GM18511 (cell line): Measurements from ENCODE around the gene COIL.

Source experiments
- ATAC-seq: cut with Tn5 transposase; IDR thresholded peaks from one replicate; pipeline ENCODE4 v1.9.1; 2021; ENCODE audit warnings: mild to moderate bottlenecking, moderate library complexity; ENCODE audit not compliant: unreplicated experiment

The COIL gene

DNA sequence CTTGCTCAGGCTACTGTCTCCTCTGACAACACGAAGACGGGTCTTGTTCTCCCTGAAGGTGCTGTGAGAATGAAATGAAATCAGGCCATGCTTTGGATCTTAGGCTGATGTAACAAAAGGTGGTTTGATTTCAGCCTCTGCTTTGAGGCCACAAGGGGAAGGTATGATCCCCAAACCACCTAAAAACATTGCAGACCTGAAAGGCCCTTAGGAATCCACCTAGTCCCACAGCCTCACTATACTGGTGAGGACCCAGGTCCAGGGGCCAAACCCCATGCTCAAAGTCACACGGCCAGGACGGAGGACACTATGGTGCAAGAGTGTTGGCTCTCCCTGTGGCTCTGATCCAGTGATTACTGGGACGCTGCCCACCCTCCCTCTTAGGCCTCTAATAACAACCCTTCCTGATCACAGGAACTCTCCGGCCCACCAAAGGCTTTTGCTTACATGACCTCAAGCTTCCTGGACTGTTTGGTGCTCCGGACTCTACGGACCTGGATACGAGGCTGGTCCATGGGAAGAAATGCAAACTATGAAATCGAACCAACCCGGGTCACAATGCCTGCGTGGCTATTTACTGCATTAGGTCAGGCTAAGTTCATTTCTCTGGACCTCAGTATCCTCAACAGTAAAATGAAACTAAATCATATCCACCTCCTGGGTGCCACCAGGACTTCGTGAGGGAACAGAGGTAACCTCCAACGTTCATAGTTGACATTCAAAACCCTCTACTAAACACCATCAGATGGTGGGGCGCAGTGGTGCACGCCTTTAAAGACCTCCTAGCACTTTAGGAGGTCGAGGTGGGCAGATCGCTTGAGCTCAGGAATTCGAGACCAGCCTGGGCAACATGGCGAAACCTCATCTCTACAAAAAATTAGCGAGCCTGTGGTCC is 48.5 kb downstream of the COIL start:
- ATAC-seq, result no peak

DNA sequence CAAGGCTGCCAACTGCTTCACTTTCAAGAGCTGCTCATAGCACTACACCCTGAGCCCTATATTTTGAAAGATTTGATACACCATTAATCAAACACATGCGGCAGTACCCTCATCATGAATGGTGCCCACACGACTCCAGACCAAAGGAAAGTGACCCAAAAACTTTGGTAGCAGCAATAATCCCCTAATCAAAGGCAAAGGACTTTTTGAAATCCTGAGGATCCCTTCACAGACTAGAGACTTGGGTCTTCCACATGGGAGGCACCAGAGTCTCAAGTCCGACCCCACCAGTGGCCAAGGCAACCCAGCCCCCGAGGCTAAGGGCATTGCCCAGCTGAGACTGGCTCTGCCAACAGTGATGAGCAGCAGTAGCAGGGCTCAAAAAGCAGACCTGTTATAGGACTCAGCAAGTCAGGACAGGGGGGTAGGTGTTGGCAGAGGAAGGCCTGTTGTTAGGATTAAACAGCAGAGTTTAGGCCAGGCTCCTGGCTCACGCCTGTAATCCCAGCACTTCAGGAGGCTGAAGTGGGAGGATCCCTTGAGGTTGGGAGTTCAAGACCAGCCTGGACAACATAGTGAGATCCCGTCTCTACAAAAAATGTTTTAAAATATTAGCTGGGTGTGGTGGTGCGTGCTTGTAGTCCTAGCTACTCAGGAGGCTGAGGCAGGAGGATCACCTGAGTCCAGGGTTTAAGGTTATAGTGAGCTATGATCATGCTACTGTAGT is 50.2 kb downstream of the COIL start:
- no peak for ATAC-seq

DNA sequence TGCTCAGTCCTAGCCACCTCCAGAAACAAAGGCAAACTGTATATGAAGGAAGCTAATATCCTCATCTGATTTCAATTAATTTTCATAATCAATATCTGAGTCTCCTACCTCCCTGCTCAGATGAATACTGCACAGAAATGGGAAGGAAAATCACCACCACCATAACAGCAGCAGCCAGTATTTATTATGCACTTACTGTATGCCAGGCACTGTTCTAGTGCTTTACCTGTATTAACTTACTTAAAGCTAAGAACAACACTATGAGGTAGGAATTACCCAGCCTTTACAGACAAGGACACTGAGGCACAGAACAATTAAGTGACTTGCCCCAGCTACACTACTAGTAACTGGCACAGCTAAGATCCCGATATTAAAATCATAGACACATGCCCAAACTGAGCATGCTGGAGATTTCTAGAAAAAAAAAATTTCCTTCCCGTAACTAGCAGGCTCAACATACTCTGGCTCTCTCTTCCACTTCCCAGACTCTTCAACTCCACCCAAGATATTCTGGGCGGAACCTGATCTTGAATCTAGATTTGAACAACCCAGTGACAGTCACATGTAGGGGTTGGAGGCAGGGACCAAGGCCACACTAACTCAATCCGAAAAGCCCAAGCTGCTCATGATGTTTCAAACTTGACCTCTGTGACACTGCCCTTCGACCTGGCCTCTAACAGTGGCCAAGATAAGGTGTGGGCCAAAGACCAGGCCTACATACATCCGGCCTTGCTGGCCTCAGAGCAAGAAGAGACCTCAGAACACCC is 50.9 kb downstream of the COIL start:
- ATAC-seq, result no peak

DNA sequence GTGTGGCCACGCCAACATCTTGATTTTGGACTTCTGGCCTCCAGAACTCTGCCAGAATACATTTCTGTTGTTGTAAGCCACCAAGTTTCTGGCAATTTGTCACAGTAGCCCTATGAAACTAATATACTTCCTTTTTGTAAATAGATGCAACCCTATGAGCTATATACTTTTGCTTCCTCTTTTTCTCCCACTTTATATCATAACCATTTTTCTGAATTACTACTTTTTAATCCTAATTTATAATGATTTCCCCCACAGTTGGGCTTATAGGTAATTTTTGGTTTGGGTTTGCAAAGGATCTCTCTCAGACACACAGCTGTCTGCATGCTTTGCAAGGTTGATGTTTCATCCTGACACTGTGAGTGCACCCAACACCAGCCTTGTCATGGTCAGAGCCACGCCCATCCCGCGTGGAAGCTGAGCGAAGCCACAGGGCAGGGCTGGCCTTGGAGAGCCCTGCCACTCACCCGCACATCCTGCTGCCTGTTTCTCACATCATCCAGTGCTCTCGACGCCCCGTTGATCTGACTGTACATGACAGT is 52.8 kb downstream of the COIL start:
- peak; percentile 90 for ATAC-seq

DNA sequence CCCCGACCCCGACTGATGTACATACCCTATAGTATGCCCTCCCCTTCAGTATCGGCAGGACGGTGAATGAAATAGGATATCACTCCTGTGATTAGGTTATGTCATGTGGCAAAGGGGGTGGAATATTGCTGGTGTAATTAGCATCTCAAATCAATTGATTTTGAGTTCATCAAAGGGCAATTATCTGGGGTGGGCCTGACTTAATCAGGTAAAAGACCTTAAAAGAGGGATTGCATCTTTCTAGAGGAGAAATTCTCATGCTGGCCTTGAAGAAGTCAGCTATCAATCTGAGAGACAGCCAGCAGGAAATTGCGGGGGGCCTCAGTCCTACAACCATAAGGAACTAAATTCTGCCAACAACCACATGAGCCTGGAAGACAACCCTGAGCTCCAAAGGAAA is 57.3 kb downstream of the COIL start:
- no peak for ATAC-seq

DNA sequence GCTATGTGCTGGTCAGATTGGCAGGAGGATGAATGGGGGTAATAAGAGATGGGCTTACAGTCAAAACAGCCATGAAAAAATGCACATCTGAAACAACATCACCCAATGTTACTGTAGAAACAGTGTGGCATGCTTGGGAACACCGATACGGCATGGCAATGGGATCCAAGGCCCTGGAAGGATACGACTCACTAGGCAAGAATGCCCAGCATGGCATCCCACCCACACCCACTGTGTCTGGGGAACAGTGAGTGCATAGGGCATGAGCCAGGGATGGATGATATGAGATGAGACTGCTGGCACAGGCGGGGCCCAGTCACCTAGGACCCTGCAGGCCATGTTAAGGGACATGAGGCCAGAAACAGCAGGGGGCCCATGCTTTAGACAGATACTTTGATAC is 58.5 kb downstream of the COIL start:
- no peak for ATAC-seq

DNA sequence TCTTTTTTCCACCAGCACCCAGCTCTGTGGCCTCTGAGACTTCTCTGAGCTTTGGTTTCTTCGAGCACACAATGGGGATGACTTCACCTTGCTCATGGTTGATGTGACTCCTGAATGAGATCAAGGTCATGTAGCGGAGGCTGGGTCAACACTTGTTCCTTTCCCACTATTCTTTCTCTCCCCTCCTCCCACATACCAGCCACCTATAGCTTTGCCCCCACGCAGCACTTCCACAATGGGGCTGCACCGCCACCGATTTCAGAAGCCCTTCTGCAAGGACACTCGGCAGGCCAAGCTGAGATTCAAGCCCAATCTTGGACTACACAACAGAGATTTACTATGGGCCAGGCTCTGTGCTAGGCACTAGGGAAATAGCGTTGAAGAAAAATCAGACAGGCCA is 61.4 kb downstream of the COIL start:
- ATAC-seq, result no peak

DNA sequence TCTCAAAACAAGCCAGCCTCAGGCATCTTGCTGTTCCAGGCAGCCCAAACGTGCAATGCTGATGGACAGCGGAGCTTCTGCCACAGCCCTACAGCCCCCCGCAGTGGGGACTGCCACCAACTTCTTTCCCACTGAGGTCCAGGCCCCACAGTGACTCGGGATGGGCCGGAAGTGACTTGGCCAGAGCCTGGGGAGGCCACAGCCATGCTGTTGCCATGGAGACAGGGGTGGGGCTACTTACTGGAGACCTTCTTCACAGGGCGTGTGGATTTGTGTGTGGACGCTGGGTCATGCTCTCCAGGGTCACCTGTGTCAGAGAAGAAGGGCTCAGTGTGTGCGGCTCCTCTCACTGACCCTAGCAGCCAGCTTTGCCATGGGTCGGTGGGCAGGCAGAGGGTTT is 62.0 kb downstream of the COIL start:
- ATAC-seq, result no peak

DNA sequence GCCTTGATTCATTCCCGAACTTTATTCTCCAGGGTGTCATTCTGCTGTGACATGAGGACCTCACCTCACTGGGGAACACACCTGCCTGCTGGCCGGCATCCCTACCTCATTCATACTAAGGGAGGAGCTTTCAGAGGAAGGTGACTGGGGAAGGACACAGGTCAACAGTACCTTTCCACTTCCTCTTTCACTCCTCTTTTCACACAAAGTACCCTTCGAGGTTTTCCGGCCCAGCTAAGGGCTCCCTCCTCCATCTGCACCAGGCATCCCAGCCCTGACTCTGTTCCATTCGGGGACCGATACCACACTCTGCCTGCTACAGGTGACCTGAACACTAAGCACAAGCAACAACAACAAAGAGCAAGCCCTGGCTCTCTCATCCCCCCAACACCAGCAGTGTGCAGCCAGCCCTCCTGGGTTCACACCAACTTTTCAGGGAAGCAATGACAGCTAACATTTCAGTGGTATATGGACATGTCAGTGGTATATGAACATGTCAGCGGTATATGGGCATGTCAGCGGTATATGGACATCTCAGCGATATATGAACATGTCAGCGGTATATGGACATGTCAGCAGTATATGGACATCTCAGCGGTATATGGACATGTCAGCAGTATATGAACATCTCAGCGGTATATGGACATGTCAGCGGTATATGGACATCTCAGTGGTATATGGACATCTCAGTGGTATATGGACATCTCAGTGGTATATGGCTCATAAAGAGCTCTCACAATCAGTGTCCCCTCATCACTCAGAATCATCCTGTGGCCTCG is 63.0 kb downstream of the COIL start:
- ATAC-seq, result peak; percentile 69

DNA sequence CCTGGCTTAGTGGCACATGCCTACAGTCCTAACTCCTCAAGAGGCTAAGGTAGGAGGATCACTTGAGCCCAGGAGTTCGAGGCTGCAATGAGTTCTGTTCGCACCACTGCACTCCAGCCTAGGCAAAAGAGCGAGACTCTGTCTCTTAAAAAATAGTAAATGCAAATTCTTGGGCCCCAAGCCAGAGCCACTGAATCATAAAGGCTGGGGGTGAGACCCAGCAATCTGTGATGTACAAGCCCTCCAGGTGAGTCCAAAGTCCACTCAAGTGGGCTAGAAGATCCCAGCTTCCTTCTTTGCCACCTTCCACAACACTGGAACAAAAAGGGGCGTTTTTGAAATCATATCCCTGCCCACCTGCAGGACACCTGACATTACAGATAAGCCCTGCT is 63.9 kb downstream of the COIL start:
- peak; percentile 56 for ATAC-seq

DNA sequence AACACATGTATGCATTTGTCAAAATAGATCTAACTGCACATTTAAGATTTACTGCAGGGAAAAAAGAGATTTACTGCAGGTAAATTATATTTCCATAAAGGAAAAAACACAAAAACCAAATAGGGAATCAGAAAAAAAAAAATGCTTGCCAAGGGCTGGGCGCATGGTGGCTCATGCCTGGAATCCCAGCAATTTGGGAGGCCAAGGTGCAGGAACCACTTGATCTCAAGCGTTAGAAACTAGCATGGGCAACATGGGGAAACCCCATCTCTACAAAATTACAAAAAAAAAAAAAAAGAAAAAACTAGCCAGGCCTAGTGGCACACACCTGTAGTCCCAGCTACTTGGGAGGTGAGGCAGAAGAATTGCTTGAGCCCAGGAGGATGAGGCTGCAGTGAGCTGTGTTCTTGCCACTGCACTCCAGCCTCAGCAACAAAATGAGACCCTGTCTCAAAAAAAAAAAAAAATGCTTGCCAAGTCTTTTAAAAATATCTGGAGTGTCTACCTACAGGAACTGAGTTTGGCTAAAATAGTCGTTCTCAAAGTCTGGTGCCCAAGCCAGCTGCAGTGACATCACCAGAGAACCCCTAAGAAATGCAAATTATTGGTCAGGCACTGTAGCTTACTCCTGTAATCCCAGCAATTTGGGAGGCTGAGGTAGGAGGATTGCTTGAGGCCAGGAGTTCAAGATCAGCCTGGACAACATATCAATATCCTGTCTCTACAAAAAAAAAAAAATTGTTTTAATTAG is 64.5 kb downstream of the COIL start:
- ATAC-seq, result no peak

DNA sequence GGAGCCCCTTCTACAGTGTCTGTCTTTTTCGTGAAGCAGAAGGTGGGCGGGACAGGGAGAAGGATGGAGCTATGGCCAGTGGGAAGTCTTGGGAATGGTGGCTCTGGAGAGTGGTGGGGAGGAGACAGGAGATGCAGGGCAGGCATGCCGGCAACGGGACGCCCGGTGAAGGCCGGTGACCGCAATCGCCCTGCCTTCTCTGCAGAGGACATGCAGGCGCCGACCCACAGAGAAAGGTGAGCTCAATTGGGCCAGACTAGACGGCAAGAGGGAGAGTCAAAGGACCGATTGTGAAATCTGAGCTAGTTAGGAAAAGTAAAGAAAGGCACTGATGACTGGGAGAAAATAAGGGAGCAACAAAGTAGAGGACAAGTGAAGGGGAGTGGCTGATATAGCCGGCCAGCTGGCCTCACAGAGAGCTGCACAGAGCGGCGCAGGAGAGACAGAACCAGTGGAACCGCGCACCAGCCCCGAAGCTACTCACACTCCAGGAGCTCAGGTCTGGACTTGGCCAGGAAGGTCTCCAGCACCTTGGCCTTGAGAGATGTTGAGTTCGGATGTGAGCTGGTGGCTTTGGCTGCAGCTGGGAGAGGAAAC is 65.9 kb downstream of the COIL start:
- ATAC-seq, result no peak

DNA sequence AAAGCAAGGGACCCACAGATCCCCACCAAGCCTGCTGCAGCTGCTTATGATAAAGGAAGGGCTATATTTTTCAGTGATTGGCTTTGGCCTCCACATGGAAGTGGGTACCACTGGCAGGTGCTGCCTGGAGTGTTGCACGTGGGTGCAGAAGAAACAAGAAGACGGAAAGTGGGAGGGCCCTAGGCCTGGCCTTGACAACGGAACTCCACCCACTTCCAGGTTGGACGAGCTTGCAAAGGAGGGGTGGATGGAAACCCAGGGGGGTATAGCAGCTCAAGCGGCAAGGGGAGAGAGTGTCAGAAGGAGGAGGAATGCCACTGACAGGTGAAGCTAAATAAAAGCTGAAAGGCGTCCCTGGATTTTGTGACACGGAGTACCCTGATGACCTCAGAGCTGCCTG is 67.3 kb downstream of the COIL start:
- ATAC-seq, result no peak

DNA sequence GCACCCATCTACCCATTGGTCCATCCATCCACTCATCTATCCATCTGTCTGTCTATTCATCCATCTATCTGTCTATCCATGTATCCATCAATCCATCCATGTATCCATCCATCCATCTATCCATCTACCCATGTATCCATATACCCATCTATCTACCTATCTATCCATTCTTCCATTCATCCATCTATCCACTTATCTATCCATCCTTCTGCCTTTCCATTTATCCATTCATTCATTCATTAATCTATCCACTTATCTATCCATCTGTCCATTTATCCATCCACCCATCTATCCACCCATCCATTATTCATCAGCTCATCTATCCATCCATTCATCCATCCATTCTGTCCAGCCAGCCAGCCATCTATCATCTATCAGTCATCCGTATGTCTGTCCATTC is 68.5 kb downstream of the COIL start:
- no peak for ATAC-seq

DNA sequence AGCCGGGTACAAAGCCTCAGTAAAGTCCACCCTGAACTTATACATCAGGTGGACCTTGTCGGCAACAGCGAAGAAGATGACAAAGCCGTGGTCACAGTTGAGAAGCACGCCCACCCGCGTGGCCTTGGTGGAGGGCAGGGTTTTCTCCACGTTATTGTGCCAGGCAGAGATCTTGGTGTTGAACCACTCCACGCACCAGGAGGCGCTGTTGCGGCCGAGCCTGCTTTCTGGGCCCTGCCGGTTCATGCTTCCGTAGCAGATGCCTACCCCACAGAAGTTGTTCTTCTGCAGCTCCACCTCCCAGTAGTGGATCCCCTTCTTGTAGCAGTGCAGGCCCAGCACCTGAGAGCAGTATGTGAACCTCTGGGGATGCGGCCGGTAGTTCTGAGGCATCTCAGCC is 69.1 kb downstream of the COIL start:
- no peak for ATAC-seq

DNA sequence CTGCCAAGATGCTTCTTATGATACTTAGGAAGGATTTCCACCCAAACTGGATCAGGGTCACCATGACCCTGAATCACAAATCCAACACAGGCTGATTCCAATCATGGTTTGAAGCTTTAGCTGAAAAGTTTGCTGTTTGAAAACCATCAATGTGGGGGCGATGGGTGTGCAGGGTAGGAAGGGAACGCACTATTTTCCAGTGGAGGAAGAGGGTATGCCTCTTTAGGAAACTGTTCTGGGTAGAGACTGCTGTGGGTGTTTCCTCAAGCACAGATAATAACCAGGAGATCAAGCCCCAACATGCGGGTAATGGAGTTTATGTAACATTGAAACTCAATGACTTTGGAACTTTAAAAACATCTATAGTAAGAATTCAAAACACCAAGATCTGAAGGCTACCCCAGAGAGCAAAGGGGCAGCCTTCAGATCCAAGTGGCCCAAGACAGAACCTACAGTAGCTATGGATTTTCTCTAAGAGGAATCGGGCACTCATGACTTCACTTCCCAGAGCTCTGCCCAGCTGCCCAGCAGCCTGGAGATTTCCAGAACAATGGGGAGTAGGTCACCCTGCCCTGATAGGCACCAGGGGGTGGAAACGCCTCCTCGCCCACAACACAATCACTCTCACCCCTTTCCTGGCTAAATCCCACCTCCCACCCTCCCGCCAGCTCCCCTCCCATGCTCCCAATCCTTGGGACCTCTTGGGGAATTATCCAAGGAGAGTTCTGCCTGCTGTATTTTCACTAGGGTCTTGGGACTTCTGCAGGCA is 69.8 kb downstream of the COIL start:
- no peak for ATAC-seq

DNA sequence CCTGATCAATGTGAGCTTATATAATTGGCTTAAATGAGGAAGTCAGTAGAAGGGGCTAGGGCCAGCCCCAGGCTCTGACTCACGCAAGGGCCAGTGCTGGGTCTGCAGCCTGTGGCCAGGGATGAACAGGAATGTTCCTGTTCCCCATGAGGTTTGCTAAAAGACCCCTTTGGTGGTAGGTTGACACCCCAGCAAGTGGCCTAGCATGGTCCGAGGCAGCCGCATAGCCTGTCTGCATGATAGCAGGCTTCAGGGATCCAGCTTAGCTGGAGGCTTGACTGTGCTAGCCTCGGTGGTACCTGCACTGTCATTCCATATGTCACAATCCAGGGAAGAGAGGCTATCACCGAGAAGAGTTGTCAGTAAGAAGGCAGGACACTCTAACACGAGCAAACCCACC is 70.5 kb downstream of the COIL start:
- no peak for ATAC-seq
